Measurements from ENCODE around the gene KANSL1L.

- TF ChIP-seq POLR2A (IDR thresholded peaks at IDR 0.05) (no peak), CTCF (IDR thresholded peaks at IDR 0.05) (no peak)
Measured at GRCh38 chr2:209988010-209988409, 183.2 kb downstream of the KANSL1L start.

Data from uterus (tissue), 2 donors.